HepG2 (cell line): ENCODE results near the gene TTC31. TPM values are rescaled to one million over a fixed set of nuclear protein-coding genes. Genes with fewer than 3 reads are reported as not detected.

ENCODE experiments used
- BHLHE40 ChIP-seq: IDR thresholded peaks from 2 replicates; pipeline ENCODE4 v1.6.1; 2011; ENCODE audit warnings: low read length, improper control_type of control experiment
- GATAD2A ChIP-seq: IDR thresholded peaks from 2 replicates; pipeline ENCODE4 v1.6.1; 2016
- HCFC1 ChIP-seq: fragments of 150-350 bp; IDR thresholded peaks from 2 replicates; pipeline ENCODE4 v1.6.1; 2014; ENCODE audit warnings: low read depth, low read length
- JDP2 ChIP-seq: sonication (generic); formaldehyde crosslinking; IDR thresholded peaks from 2 replicates; pipeline ENCODE4 v1.8.1; 2022; ENCODE audit warnings: missing genetic modification reagents, borderline replicate concordance
- KMT2A ChIP-seq: sonication (generic); formaldehyde crosslinking; IDR thresholded peaks from 2 replicates; pipeline ENCODE4 v1.4.0; 2020; ENCODE audit warnings: missing genetic modification reagents
- MBNL3 ChIP-seq: fragments of 250-450 bp; sonication (Bioruptor Pico); conservative IDR thresholded peaks from 2 replicates; pipeline ENCODE4 v1.8.0; 2022; ENCODE audit warnings: mild to moderate bottlenecking, inconsistent platforms
- NFE2L2 ChIP-seq: fragments of 150-350 bp; IDR thresholded peaks from 2 replicates; pipeline ENCODE4 v1.6.1; 2014; ENCODE audit warnings: low read length
- PCBP2 ChIP-seq: fragments of 200-400 bp; formaldehyde crosslinking; optimal IDR thresholded peaks from 2 replicates; pipeline ENCODE3; 2018; ENCODE audit warnings: low read length, low read depth; ENCODE audit not compliant: poor library complexity, severe bottlenecking
- PLRG1 ChIP-seq: fragments of 450-650 bp; conservative IDR thresholded peaks from 2 replicates; pipeline ENCODE4 v1.6.1; 2016
- RBAK ChIP-seq: sonication (generic); formaldehyde crosslinking; IDR thresholded peaks from 2 replicates; pipeline ENCODE4 v1.5.1; 2020; ENCODE audit warnings: mild to moderate bottlenecking, missing genetic modification reagents
- RBM22 ChIP-seq: fragments of 200-400 bp; formaldehyde crosslinking; optimal IDR thresholded peaks from 2 replicates; pipeline ENCODE3; 2017; ENCODE audit warnings: mild to moderate bottlenecking, low read length, moderate library complexity
- RELA ChIP-seq: sonication (generic); formaldehyde crosslinking; IDR thresholded peaks from 2 replicates; pipeline ENCODE4 v1.4.0; 2020; ENCODE audit warnings: missing genetic modification reagents
- ZBTB7A ChIP-seq: sonication (generic); formaldehyde crosslinking; IDR thresholded peaks from 2 replicates; pipeline ENCODE4 v1.8.0; 2022; ENCODE audit warnings: mild to moderate bottlenecking, missing genetic modification reagents
- ZNF207 ChIP-seq: fragments of 450-650 bp; IDR thresholded peaks from 2 replicates; pipeline ENCODE4 v1.6.1; 2016; ENCODE audit warnings: antibody characterized with exemption, borderline replicate concordance
- ZNF543 ChIP-seq: sonication (generic); formaldehyde crosslinking; IDR thresholded peaks from 2 replicates; pipeline ENCODE4 v1.4.0; 2020; ENCODE audit warnings: mild to moderate bottlenecking, missing genetic modification reagents
- ZNF724P ChIP-seq: sonication (generic); formaldehyde crosslinking; IDR thresholded peaks from 2 replicates; pipeline ENCODE4 v1.8.0; 2022; ENCODE audit warnings: missing genetic modification reagents, borderline replicate concordance
- ZNF772 ChIP-seq: sonication (generic); formaldehyde crosslinking; IDR thresholded peaks from 2 replicates; pipeline ENCODE4 v1.5.0; 2020; ENCODE audit warnings: mild to moderate bottlenecking, missing genetic modification reagents
- polyA plus RNA-seq, 8 experiments: library from polyadenylated mRNA; depleted of rRNA in 3 of 8; stranded (reverse) in 7 of 8; unstranded in 1 of 8; fragments of >200 nt; fragmentation: Illumina TruSeq in 4 of 8; extraction: Trizol in 4 of 8; gene quantifications; 2 replicates each; pipeline versions ENCODE4 v1.2.1 to v1.2.3, GENCODE V29; 2011 to 2016; ENCODE audit warnings: low read depth in 4 of 8, missing spikeins in 1 of 8, mixed read lengths in 1 of 8; ENCODE audit not compliant: insufficient read depth in 1 of 8
- total RNA-seq, 5 experiments: library from RNA; depleted of rRNA; stranded (reverse); fragments of >200 nt; fragmentation: Illumina TruSeq; extraction: Trizol; gene quantifications; 2 replicates each; pipeline ENCODE4 v1.2.3, GENCODE V29; 2016; ENCODE audit warnings: low read depth in 1 of 5
- TF ChIP-seq, protein P1 (sequence below): IDR thresholded peaks from 2 replicates; pipeline ENCODE4 v1.6.1; 2016; ENCODE audit warnings: low read depth, missing genetic modification reagents, missing compliant biosample characterization
- TF ChIP-seq, protein P2 (sequence below): IDR thresholded peaks from 2 replicates; pipeline ENCODE4 v1.6.1; 2016; ENCODE audit warnings: mild to moderate bottlenecking
- TF ChIP-seq, protein P3 (sequence below): sonication (generic); formaldehyde crosslinking; IDR thresholded peaks from 2 replicates; pipeline ENCODE4 v1.4.0; 2020; ENCODE audit warnings: missing genetic modification reagents

TTC31 gene
- total and polyA plus RNA-seq, 2 of the 13 experiments (the other 11 are each of a cell fraction or from before 2014, with no cell fraction given) = 28.3 to 39.5 TPM

DNA sequence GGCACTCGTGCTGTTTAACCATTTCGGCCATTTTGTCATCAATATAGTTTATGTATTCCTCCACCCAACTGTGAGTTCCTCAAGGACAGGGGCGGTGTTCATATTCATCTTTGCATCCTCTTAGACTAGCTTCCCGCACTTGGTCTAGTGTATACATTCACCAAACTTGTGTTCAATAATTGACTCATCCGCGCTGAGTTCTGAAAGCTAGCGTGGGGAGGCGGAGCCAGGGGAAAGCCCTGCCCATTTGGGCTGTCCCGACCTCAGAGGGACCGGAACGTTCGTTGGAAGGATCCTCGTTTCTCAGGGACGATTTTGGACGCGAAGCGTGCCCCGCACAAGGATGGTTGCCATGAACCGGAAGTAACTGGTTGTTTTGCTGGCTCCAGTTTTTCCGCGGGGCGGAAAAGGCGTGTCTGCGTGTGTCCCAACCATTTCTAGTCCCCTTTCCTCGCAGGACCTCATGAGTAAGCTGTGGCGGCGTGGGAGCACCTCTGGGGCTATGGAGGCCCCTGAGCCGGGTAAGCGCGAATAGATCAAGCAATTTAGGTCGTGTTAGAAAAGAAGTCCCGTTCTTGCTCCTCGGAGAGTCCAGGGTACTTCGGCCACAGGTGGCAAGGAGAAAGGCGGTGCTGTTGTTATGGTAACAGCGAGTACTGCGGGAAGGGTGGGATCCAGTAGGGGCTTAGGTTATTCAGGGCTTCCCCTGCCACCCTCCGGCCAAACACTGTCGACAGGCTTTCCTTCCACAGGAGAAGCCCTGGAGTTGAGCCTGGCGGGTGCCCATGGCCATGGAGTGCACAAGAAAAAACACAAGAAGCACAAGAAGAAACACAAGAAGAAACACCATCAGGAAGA lies 28.0 kb upstream of the TTC31 start, which contains the start of gene INO80B (continued):
- TF ChIP-seq, protein P1, sequence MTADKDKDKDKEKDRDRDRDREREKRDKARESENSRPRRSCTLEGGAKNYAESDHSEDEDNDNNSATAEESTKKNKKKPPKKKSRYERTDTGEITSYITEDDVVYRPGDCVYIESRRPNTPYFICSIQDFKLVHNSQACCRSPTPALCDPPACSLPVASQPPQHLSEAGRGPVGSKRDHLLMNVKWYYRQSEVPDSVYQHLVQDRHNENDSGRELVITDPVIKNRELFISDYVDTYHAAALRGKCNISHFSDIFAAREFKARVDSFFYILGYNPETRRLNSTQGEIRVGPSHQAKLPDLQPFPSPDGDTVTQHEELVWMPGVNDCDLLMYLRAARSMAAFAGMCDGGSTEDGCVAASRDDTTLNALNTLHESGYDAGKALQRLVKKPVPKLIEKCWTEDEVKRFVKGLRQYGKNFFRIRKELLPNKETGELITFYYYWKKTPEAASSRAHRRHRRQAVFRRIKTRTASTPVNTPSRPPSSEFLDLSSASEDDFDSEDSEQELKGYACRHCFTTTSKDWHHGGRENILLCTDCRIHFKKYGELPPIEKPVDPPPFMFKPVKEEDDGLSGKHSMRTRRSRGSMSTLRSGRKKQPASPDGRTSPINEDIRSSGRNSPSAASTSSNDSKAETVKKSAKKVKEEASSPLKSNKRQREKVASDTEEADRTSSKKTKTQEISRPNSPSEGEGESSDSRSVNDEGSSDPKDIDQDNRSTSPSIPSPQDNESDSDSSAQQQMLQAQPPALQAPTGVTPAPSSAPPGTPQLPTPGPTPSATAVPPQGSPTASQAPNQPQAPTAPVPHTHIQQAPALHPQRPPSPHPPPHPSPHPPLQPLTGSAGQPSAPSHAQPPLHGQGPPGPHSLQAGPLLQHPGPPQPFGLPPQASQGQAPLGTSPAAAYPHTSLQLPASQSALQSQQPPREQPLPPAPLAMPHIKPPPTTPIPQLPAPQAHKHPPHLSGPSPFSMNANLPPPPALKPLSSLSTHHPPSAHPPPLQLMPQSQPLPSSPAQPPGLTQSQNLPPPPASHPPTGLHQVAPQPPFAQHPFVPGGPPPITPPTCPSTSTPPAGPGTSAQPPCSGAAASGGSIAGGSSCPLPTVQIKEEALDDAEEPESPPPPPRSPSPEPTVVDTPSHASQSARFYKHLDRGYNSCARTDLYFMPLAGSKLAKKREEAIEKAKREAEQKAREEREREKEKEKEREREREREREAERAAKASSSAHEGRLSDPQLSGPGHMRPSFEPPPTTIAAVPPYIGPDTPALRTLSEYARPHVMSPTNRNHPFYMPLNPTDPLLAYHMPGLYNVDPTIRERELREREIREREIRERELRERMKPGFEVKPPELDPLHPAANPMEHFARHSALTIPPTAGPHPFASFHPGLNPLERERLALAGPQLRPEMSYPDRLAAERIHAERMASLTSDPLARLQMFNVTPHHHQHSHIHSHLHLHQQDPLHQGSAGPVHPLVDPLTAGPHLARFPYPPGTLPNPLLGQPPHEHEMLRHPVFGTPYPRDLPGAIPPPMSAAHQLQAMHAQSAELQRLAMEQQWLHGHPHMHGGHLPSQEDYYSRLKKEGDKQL = peak; percentile 70
- peak; percentile 53; the same call in 1 of the 2 replicates for TF ChIP-seq BHLHE40
- TF ChIP-seq NFE2L2 = no peak
- TF ChIP-seq MBNL3 = no peak
- TF ChIP-seq ZNF207 = no peak
- peak; percentile 89 for TF ChIP-seq KMT2A (CRISPR knock-in tag)
- peak; percentile 95 for TF ChIP-seq GATAD2A (CRISPR knock-in tag)
- no peak; the same call in 1 of the 2 replicates for TF ChIP-seq RBAK (CRISPR knock-in tag)
- TF ChIP-seq RELA (CRISPR knock-in tag) = peak; percentile 96
- no peak; the same call in 1 of the 2 replicates for TF ChIP-seq ZBTB7A (CRISPR knock-in tag)
- peak; percentile 94 for TF ChIP-seq ZNF772
- TF ChIP-seq JDP2 (CRISPR knock-in tag) = no peak
- TF ChIP-seq ZNF724P (CRISPR knock-in tag) = peak; percentile 92
- TF ChIP-seq PCBP2 = peak; percentile 54
- TF ChIP-seq, protein P2, sequence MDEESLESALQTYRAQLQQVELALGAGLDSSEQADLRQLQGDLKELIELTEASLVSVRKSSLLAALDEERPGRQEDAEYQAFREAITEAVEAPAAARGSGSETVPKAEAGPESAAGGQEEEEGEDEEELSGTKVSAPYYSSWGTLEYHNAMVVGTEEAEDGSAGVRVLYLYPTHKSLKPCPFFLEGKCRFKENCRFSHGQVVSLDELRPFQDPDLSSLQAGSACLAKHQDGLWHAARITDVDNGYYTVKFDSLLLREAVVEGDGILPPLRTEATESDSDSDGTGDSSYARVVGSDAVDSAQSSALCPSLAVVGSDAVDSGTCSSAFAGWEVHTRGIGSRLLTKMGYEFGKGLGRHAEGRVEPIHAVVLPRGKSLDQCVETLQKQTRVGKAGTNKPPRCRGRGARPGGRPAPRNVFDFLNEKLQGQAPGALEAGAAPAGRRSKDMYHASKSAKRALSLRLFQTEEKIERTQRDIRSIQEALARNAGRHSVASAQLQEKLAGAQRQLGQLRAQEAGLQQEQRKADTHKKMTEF (CRISPR knock-in tag) = peak; percentile 99
- TF ChIP-seq ZNF543 (CRISPR knock-in tag) = peak; percentile 85
- TF ChIP-seq RBM22 = no peak
- TF ChIP-seq HCFC1 = peak; percentile 99
- TF ChIP-seq, protein P3, sequence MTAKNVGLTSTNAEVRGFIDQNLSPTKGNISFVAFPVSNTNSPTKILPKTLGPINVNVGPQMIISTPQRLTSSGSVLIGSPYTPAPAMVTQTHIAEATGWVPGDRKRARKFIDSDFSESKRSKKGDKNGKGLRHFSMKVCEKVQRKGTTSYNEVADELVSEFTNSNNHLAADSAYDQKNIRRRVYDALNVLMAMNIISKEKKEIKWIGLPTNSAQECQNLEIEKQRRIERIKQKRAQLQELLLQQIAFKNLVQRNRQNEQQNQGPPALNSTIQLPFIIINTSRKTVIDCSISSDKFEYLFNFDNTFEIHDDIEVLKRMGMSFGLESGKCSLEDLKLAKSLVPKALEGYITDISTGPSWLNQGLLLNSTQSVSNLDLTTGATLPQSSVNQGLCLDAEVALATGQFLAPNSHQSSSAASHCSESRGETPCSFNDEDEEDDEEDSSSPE (CRISPR knock-in tag) = peak; percentile 74
- TF ChIP-seq PLRG1 = no peak
